Activated CD8-positive, alpha-beta T cell treated with anti-CD3 and anti-CD28 coated beads, Interleukin-2, amount 10 ng/mL, durations not matched to agents 7 days and 5 days (primary cell): ENCODE results near the gene BIN2. TPM values are rescaled to one million over a fixed set of nuclear protein-coding genes. Genes with fewer than 3 reads are reported as not detected.
A peak's percentile ranks its signal among the peaks of the same experiment; 100 is the strongest.

Experiments used
- ATAC-seq: fragments of 150-1000 bp; cut with Tn5 transposase; one replicate; pipeline ENCODE4 v1.10.0; 2021; ENCODE audit warnings: moderate library complexity
- CTCF ChIA-PET: fragments of 350-600 bp; sonication (Branson Sonifier 250); formaldehyde crosslinking; loops from one replicate; lab custom pipeline; 2021; ENCODE audit warnings: antibody characterized with exemption; lab: Charles Lee
- POLR2A ChIA-PET: fragments of 350-600 bp; sonication (Branson Sonifier 250); formaldehyde crosslinking; loops from one replicate; lab custom pipeline; 2021; ENCODE audit warnings: antibody characterized with exemption; lab: Charles Lee
- DNase-seq: peaks from one replicate; pipeline ENCODE4 v3.0.0-alpha.2; 2020
- H3K27ac Mint-ChIP-seq: one replicate; pipeline ENCODE4 v1.8.0; 2021; ENCODE audit warnings: mild to moderate bottlenecking, mixed read lengths
- H3K27me3 Mint-ChIP-seq: one replicate; pipeline ENCODE4 v1.8.0; 2021; ENCODE audit warnings: low read depth, mixed read lengths
- H3K36me3 Mint-ChIP-seq: one replicate; pipeline ENCODE4 v1.8.0; 2021; ENCODE audit warnings: low read depth, mixed read lengths
- H3K4me1 Mint-ChIP-seq: one replicate; pipeline ENCODE4 v1.8.0; 2021; ENCODE audit warnings: low read depth, mixed read lengths
- H3K4me3 Mint-ChIP-seq: one replicate; pipeline ENCODE4 v1.8.0; 2021; ENCODE audit warnings: mild to moderate bottlenecking, mixed read lengths
- H3K9me3 Mint-ChIP-seq: one replicate; pipeline ENCODE4 v1.8.0; 2022; ENCODE audit warnings: mixed read lengths; ENCODE audit not compliant: insufficient read depth
- total RNA-seq, 2 experiments: library from RNA; stranded (reverse); gene quantifications; one replicate each; pipeline ENCODE4 v1.2.3, GENCODE V29; 2021

The BIN2 gene
- total RNA-seq, 2 experiments from 2014 or later, result 158 to 161 TPM

- H3K9me3 Mint-ChIP-seq, result no peaks in the 10 kb centered on the region
Measured at GRCh38 chr12:51254536-51254935, 69.4 kb downstream of the BIN2 start.

GRCh38 chr12:51253276-51253675 is 70.7 kb downstream of the BIN2 start:
- ChIA-PET POLR2A (interaction anchor here (1.0 to 1.2 kb wide), 2 partner anchors 11 to 14 kb away, joined by 4 read pairs; partner anchors contain the start of gene DAZAP2), CTCF (interaction anchor here (0.7 to 3.3 kb wide), 20 partner anchors 9 to 488 kb away, joined by 3 to 28 read pairs (median 4); partner anchors contain the start of genes DAZAP2, LETMD1 and POU6F1)
- Mint-ChIP-seq H3K27me3 (no peaks in the 10 kb centered on the region), H3K27ac (no peak overlapping the region), H3K9me3 (no peaks in the 10 kb centered on the region), H3K4me1 (peaks cover 12% of the 10 kb centered on the region), H3K36me3 (peaks cover 2% of the 10 kb centered on the region), H3K4me3 (no peak overlapping the region)
- ATAC-seq (no peak), DNase-seq (no peak)

More at GRCh38 chr12:51254536-51254935, 69.4 kb downstream of the BIN2 start:
- no peak for ATAC-seq
- Mint-ChIP-seq H3K4me3 (no peak overlapping the region), H3K36me3 (no peaks in the 10 kb centered on the region), H3K27me3 (no peaks in the 10 kb centered on the region), H3K27ac (peak overlapping the region; percentile 33), H3K4me1 (peaks cover 11% of the 10 kb centered on the region)
- ChIA-PET CTCF (interaction anchor here (1.0 to 3.3 kb wide), 2 partner anchors 15 to 207 kb away, joined by 3 to 28 read pairs; partner anchors contain the start of gene DAZAP2), POLR2A (interaction anchor here (0.7 kb wide), 1 partner anchor 16 kb away, joined by 3 read pairs; the partner anchor contains the start of gene DAZAP2)
- DNase-seq, result no peak

GRCh38 chr12:51247523-51248206 is 76.3 kb downstream of the BIN2 start:
- Mint-ChIP-seq H3K4me1 (peaks cover 46% of the 10 kb centered on the region), H3K27me3 (no peaks in the 10 kb centered on the region), H3K4me3 (no peak overlapping the region), H3K27ac (peak overlapping the region; percentile 77), H3K36me3 (peaks cover 37% of the 10 kb centered on the region), H3K9me3 (no peaks in the 10 kb centered on the region)
- ChIA-PET POLR2A (interaction anchor here (3.9 kb wide), 1 partner anchor 9 kb away, joined by 29 read pairs; the partner anchor contains the start of gene DAZAP2), CTCF (no interaction called here)
- DNase-seq (no peak), ATAC-seq (no peak)

- DNase-seq, result peak; percentile 59
Measured at GRCh38 chr12:51246254-51246853, 77.6 kb downstream of the BIN2 start.

GRCh38 chr12:51245476-51246253 is 78.3 kb downstream of the BIN2 start:
- no peak for DNase-seq
- ATAC-seq, result no peak
- Mint-ChIP-seq H3K27me3 (no peaks in the 10 kb centered on the region), H3K9me3 (no peaks in the 10 kb centered on the region), H3K4me3 (no peak overlapping the region), H3K27ac (peak overlapping the region; percentile 82), H3K4me1 (peaks cover 57% of the 10 kb centered on the region), H3K36me3 (peaks cover 53% of the 10 kb centered on the region)
- POLR2A ChIA-PET, result interaction anchor here (0.9 to 1.4 kb wide), 3 partner anchors 14 to 170 kb away, joined by 3 to 5 read pairs (median 5); no protein-coding TSS in a partner anchor
- CTCF ChIA-PET, result interaction anchor here (0.8 to 1.4 kb wide), 5 partner anchors 28 to 197 kb away, joined by 3 to 4 read pairs (median 3); partner anchors contain the start of gene POU6F1

More at GRCh38 chr12:51246254-51246853, 77.6 kb downstream of the BIN2 start:
- peaks cover 46% of the 10 kb centered on the region for H3K36me3 Mint-ChIP-seq
- CTCF ChIA-PET, result interaction anchor here (0.8 to 1.4 kb wide), 5 partner anchors 28 to 197 kb away, joined by 3 to 4 read pairs (median 3); partner anchors contain the start of gene POU6F1
- H3K27ac Mint-ChIP-seq, result peak overlapping the region; percentile 82
- no peaks in the 10 kb centered on the region for H3K27me3 Mint-ChIP-seq
- H3K4me3 Mint-ChIP-seq, result peak overlapping the region; percentile 9
- peaks cover 51% of the 10 kb centered on the region for H3K4me1 Mint-ChIP-seq
- ATAC-seq, result peak; percentile 66
- POLR2A ChIA-PET, result interaction anchor here (0.9 to 3.9 kb wide), 3 partner anchors 7 to 171 kb away, joined by 3 to 29 read pairs (median 5); partner anchors contain the start of gene DAZAP2
- H3K9me3 Mint-ChIP-seq, result no peaks in the 10 kb centered on the region

GRCh38 chr12:51244269-51244668 is 79.7 kb downstream of the BIN2 start:
- ATAC-seq, result no peak
- Mint-ChIP-seq H3K27me3 (no peaks in the 10 kb centered on the region), H3K27ac (peak overlapping the region; percentile 77), H3K36me3 (peaks cover 65% of the 10 kb centered on the region), H3K4me1 (peaks cover 68% of the 10 kb centered on the region), H3K9me3 (no peaks in the 10 kb centered on the region), H3K4me3 (no peak overlapping the region)
- no peak for DNase-seq
- ChIA-PET CTCF (interaction anchor here (1.1 to 2.2 kb wide), 3 partner anchors 9 to 97 kb away, joined by 4 to 15 read pairs (median 6); partner anchors contain the start of gene POU6F1), POLR2A (interaction anchor here (0.6 to 2.0 kb wide), 7 partner anchors 15 to 419 kb away, joined by 3 to 10 read pairs (median 3); partner anchors contain the start of genes CSRNP2 and POU6F1)

- ATAC-seq, result no peak
- CTCF ChIA-PET, result interaction anchor here (1.6 to 2.2 kb wide), 2 partner anchors 10 to 25 kb away, joined by 6 to 15 read pairs; partner anchors contain the start of gene POU6F1
- POLR2A ChIA-PET, result interaction anchor here (0.7 to 2.0 kb wide), 5 partner anchors 10 to 478 kb away, joined by 3 to 10 read pairs (median 3); partner anchors contain the start of genes CSRNP2 and POU6F1
- no peak overlapping the region for H3K4me3 Mint-ChIP-seq
- H3K36me3 Mint-ChIP-seq, result peaks cover 69% of the 10 kb centered on the region
- H3K27ac Mint-ChIP-seq, result no peak overlapping the region
- no peaks in the 10 kb centered on the region for H3K27me3 Mint-ChIP-seq
- H3K9me3 Mint-ChIP-seq, result no peaks in the 10 kb centered on the region
- peaks cover 69% of the 10 kb centered on the region for H3K4me1 Mint-ChIP-seq
- DNase-seq, result no peak
Measured at GRCh38 chr12:51242876-51243275, 81.1 kb downstream of the BIN2 start.

GRCh38 chr12:51242120-51242519 is 81.9 kb downstream of the BIN2 start:
- Mint-ChIP-seq H3K9me3 (no peaks in the 10 kb centered on the region), H3K36me3 (peaks cover 65% of the 10 kb centered on the region), H3K4me1 (peaks cover 63% of the 10 kb centered on the region), H3K4me3 (no peak overlapping the region), H3K27me3 (no peaks in the 10 kb centered on the region), H3K27ac (peak overlapping the region; percentile 71)
- DNase-seq (no peak), ATAC-seq (no peak)
- ChIA-PET POLR2A (interaction anchor here (0.6 to 1.2 kb wide), 2 partner anchors 11 to 21 kb away, joined by 3 to 4 read pairs; no protein-coding TSS in a partner anchor), CTCF (interaction anchor here (0.8 to 1.0 kb wide), 3 partner anchors 10 to 29 kb away, joined by 3 to 8 read pairs (median 3); partner anchors contain the start of gene SMAGP)

- peaks cover 54% of the 10 kb centered on the region for H3K4me1 Mint-ChIP-seq
Measured at GRCh38 chr12:51240971-51241370, 83.0 kb downstream of the BIN2 start.

More at GRCh38 chr12:51240971-51241370, 83.0 kb downstream of the BIN2 start:
- H3K4me3 Mint-ChIP-seq, result peak overlapping the region; percentile 96
- H3K27me3 Mint-ChIP-seq, result no peaks in the 10 kb centered on the region
- DNase-seq, result no peak
- ATAC-seq, result no peak
- ChIA-PET POLR2A (interaction anchor here (0.8 to 3.4 kb wide), 6 partner anchors 7 to 194 kb away, joined by 3 to 29 read pairs (median 4); partner anchors contain the start of gene CSRNP2), CTCF (interaction anchor here (1.1 to 3.4 kb wide), 3 partner anchors 12 to 100 kb away, joined by 5 to 28 read pairs (median 9); no protein-coding TSS in a partner anchor)
- H3K36me3 Mint-ChIP-seq, result peaks cover 56% of the 10 kb centered on the region
- H3K9me3 Mint-ChIP-seq, result no peaks in the 10 kb centered on the region
- H3K27ac Mint-ChIP-seq, result peak overlapping the region; percentile 100
